ENCODE data around the gene NEMP2. TPM values are rescaled to one million over a fixed set of nuclear protein-coding genes. Genes with fewer than 3 reads are reported as not detected.
"Not testable (repeated sequence)": the region's sequence is repeated elsewhere in the genome, so short reads cannot be mapped to it uniquely, and the experiment has no call there.

NEMP2 gene
- polyA plus RNA-seq, 6 donors from 2014 or later = 7.1 to 18.5 (median 9.4) TPM

- H3K4me1 Mint-ChIP-seq = peaks cover 20 to 33% (median 21%) of the 10 kb centered on the region in 3 donors
- H3K27me3 Mint-ChIP-seq = no peaks in the 10 kb centered on the region
- ATAC-seq (ENCODE audit: low read depth in 2 of 2) = peak; percentile 62 to 70
- DNase-seq = no peak
- H3K4me3 Mint-ChIP-seq = peak overlapping the region in 5 of 8 donors; percentile 51 to 83 (median 73)
- H3K9me3 Mint-ChIP-seq = no peaks in the 10 kb centered on the region
- peak overlapping the region; percentile 12 to 97 (median 90) for H3K27ac Mint-ChIP-seq
- peaks cover 8 to 9% of the 10 kb centered on the region in 2 donors for H3K36me3 Mint-ChIP-seq
Measured at GRCh38 chr2:190507135-190507534, 27.4 kb downstream of the NEMP2 start.

- Mint-ChIP-seq H3K4me3 (peak overlapping the region in 6 of 8 donors; percentile 1 to 73 (median 32)), H3K9me3 (no peaks in the 10 kb centered on the region), H3K27me3 (no peaks in the 10 kb centered on the region), H3K4me1 (peaks cover 20 to 33% (median 22%) of the 10 kb centered on the region in 3 donors), H3K27ac (peak overlapping the region; percentile 42 to 97 (median 88)), H3K36me3 (peaks cover 8 to 9% of the 10 kb centered on the region in 2 donors)
- ATAC-seq (ENCODE audit: low read depth in 2 of 2) = no peak
- no peak for DNase-seq
Measured at GRCh38 chr2:190506666-190507065, 27.9 kb downstream of the NEMP2 start.

- peaks cover 20 to 33% (median 22%) of the 10 kb centered on the region in 3 donors for H3K4me1 Mint-ChIP-seq
- DNase-seq = no peak
- H3K36me3 Mint-ChIP-seq = peaks cover 8 to 16% of the 10 kb centered on the region in 2 donors
- ATAC-seq (ENCODE audit: low read depth in 2 of 2) = no peak
- no peaks in the 10 kb centered on the region for H3K27me3 Mint-ChIP-seq
- H3K9me3 Mint-ChIP-seq = no peaks in the 10 kb centered on the region
- H3K4me3 Mint-ChIP-seq = peak overlapping the region in 1 of 8 donors; percentile 51
- H3K27ac Mint-ChIP-seq = peak overlapping the region; percentile 1 to 97 (median 51)
Measured at GRCh38 chr2:190505696-190506095, 28.8 kb downstream of the NEMP2 start.

- Mint-ChIP-seq H3K9me3 (no peaks in the 10 kb centered on the region), H3K27ac (no peak overlapping the region), H3K4me3 (no peak overlapping the region), H3K36me3 (peaks cover 14 to 20% of the 10 kb centered on the region in 2 donors), H3K27me3 (no peaks in the 10 kb centered on the region), H3K4me1 (peaks cover 20 to 33% (median 22%) of the 10 kb centered on the region in 3 donors)
- ATAC-seq (ENCODE audit: low read depth in 2 of 2) (no peak), DNase-seq (no peak)
Measured at GRCh38 chr2:190504912-190505311, 29.6 kb downstream of the NEMP2 start.

- Mint-ChIP-seq H3K27ac (peak overlapping the region in 3 of 6 donors; percentile 37 to 60 (median 53)), H3K4me1 (peaks cover 20 to 30% (median 22%) of the 10 kb centered on the region in 3 donors), H3K36me3 (peaks cover 21 to 25% of the 10 kb centered on the region in 2 donors), H3K27me3 (no peaks in the 10 kb centered on the region), H3K9me3 (no peaks in the 10 kb centered on the region), H3K4me3 (no peak overlapping the region)
- no peak for DNase-seq
- ATAC-seq (ENCODE audit: low read depth in 2 of 2) = no peak
Measured at GRCh38 chr2:190503088-190503487, 31.4 kb downstream of the NEMP2 start.

GRCh38 chr2:190501702-190502407 is 32.7 kb downstream of the NEMP2 start:
- Mint-ChIP-seq H3K27ac (no peak overlapping the region), H3K4me1 (peaks cover 14 to 17% (median 17%) of the 10 kb centered on the region in 3 donors), H3K36me3 (peaks cover 21 to 33% of the 10 kb centered on the region in 2 donors), H3K4me3 (no peak overlapping the region), H3K9me3 (no peaks in the 10 kb centered on the region), H3K27me3 (no peaks in the 10 kb centered on the region)
- ATAC-seq (ENCODE audit: low read depth in 2 of 2) (no peak), DNase-seq (no peak)

- no peaks in the 10 kb centered on the region for H3K9me3 Mint-ChIP-seq
Measured at GRCh38 chr2:190501231-190501630, 33.3 kb downstream of the NEMP2 start.

GRCh38 chr2:190500054-190500502 is 34.4 kb downstream of the NEMP2 start:
- Mint-ChIP-seq H3K27ac (peak overlapping the region in 2 of 6 donors; percentile 25 to 54), H3K9me3 (no peaks in the 10 kb centered on the region), H3K4me3 (peak overlapping the region in 1 of 8 donors; percentile 64), H3K27me3 (no peaks in the 10 kb centered on the region), H3K4me1 (peaks cover 0 to 7% (median 0%) of the 10 kb centered on the region in 3 donors), H3K36me3 (peaks cover 21 to 34% of the 10 kb centered on the region in 2 donors)
- no peak for ATAC-seq (ENCODE audit: low read depth in 2 of 2)
- no peak for DNase-seq

More at GRCh38 chr2:190501231-190501630, 33.3 kb downstream of the NEMP2 start:
- Mint-ChIP-seq H3K27ac (peak overlapping the region in 2 of 6 donors; percentile 2 to 16), H3K4me3 (no peak overlapping the region), H3K4me1 (peaks cover 8 to 11% (median 11%) of the 10 kb centered on the region in 3 donors), H3K27me3 (no peaks in the 10 kb centered on the region), H3K36me3 (peaks cover 21 to 33% of the 10 kb centered on the region in 2 donors)
- ATAC-seq (ENCODE audit: low read depth in 2 of 2) (no peak), DNase-seq (no peak)

GRCh38 chr2:190499273-190499672 is 35.2 kb downstream of the NEMP2 start:
- H3K4me1 Mint-ChIP-seq = peaks cover 3 to 7% (median 6%) of the 10 kb centered on the region in 3 donors
- no peaks in the 10 kb centered on the region for H3K27me3 Mint-ChIP-seq
- H3K27ac Mint-ChIP-seq = peak overlapping the region in 1 of 6 donors; percentile 11
- H3K36me3 Mint-ChIP-seq = peaks cover 21 to 37% of the 10 kb centered on the region in 2 donors
- peaks cover 0 to 2% (median 0%) of the 10 kb centered on the region in 7 donors for H3K9me3 Mint-ChIP-seq
- ATAC-seq (ENCODE audit: low read depth in 2 of 2) (no peak), DNase-seq (no peak)
- H3K4me3 Mint-ChIP-seq = no peak overlapping the region

- H3K27ac Mint-ChIP-seq = peak overlapping the region in 2 of 6 donors; percentile 30 to 75
- no peak overlapping the region for H3K4me3 Mint-ChIP-seq
- H3K27me3 Mint-ChIP-seq = no peaks in the 10 kb centered on the region
- H3K9me3 Mint-ChIP-seq = peaks cover 0 to 9% (median 4%) of the 10 kb centered on the region in 7 donors
- ATAC-seq (ENCODE audit: low read depth in 2 of 2) = no peak
- no peak for DNase-seq
- peaks cover 13 to 20% (median 13%) of the 10 kb centered on the region in 3 donors for H3K4me1 Mint-ChIP-seq
- peaks cover 30 to 51% of the 10 kb centered on the region in 2 donors for H3K36me3 Mint-ChIP-seq
Measured at GRCh38 chr2:190497428-190497827, 37.1 kb downstream of the NEMP2 start.

GRCh38 chr2:190494600-190495227 is 39.8 kb downstream of the NEMP2 start:
- not testable (repeated sequence) for H3K4me3 Mint-ChIP-seq; ATAC-seq (ENCODE audit: low read depth in 2 of 2)
- peak overlapping the region in 3 of 6 donors; percentile 3 to 14 (median 3) for H3K27ac Mint-ChIP-seq

GRCh38 chr2:190493095-190493494 is 41.4 kb downstream of the NEMP2 start:
- Mint-ChIP-seq H3K27ac (peak overlapping the region in 4 of 6 donors; percentile 16 to 90 (median 56)), H3K4me1 (peaks cover 13 to 20% (median 14%) of the 10 kb centered on the region in 3 donors)
- no peak for ATAC-seq (ENCODE audit: low read depth in 2 of 2)

More at GRCh38 chr2:190494600-190495227, 39.8 kb downstream of the NEMP2 start:
- not testable (repeated sequence) for H3K27me3 Mint-ChIP-seq, DNase-seq
- Mint-ChIP-seq H3K9me3 (peaks cover 6 to 18% (median 7%) of the 10 kb centered on the region in 7 donors), H3K36me3 (peaks cover 38 to 60% of the 10 kb centered on the region in 2 donors), H3K4me1 (peaks cover 13 to 20% (median 14%) of the 10 kb centered on the region in 3 donors)

GRCh38 chr2:190490502-190490901 is 44.0 kb downstream of the NEMP2 start:
- Mint-ChIP-seq H3K36me3 (peaks cover 51 to 68% of the 10 kb centered on the region in 2 donors), H3K4me1 (peaks cover 13 to 20% (median 17%) of the 10 kb centered on the region in 3 donors)

More at GRCh38 chr2:190493095-190493494, 41.4 kb downstream of the NEMP2 start:
- Mint-ChIP-seq H3K36me3 (peaks cover 48 to 66% of the 10 kb centered on the region in 2 donors), H3K4me3 (no peak overlapping the region), H3K27me3 (no peaks in the 10 kb centered on the region), H3K9me3 (peaks cover 6 to 18% (median 7%) of the 10 kb centered on the region in 7 donors)
- DNase-seq = no peak

More at GRCh38 chr2:190490502-190490901, 44.0 kb downstream of the NEMP2 start:
- Mint-ChIP-seq H3K4me3 (no peak overlapping the region), H3K27ac (no peak overlapping the region), H3K27me3 (no peaks in the 10 kb centered on the region), H3K9me3 (peaks cover 6 to 18% (median 7%) of the 10 kb centered on the region in 7 donors)
- ATAC-seq (ENCODE audit: low read depth in 2 of 2) (no peak), DNase-seq (no peak)

All from naive B cell (primary cell).